SK-N-SH (cell line): ENCODE data around the gene CAPN5. TPM values are rescaled to one million over a fixed set of nuclear protein-coding genes. Genes with fewer than 3 reads are reported as not detected.

Experiments
- CTCF ChIA-PET: fragments of 300-600, 350-600 bp; formaldehyde crosslinking; extraction: SDS; loops from one replicate; lab custom pipeline; 2021; lab: Yijun Ruan, JAX
- POLR2A ChIA-PET: fragments of 350-600 bp; sonication (Branson Sonifier 250); formaldehyde crosslinking; extraction: SDS; loops from one replicate; lab custom pipeline; 2020; ENCODE audit warnings: antibody characterized with exemption, inconsistent platforms; lab: Yijun Ruan, JAX
- DNase-seq: peaks from one replicate; pipeline ENCODE4 v3.0.0; 2012
- H2AFZ ChIP-seq: fragments of 200-600 bp; sonication (generic); 2 replicates; pipeline ENCODE4 v1.8.1; 2016; ENCODE audit warnings: antibody characterized with exemption, mild to moderate bottlenecking, low read depth
- H3F3A ChIP-seq: fragments of 200-600 bp; sonication (generic); replicated peaks from 2 replicates; pipeline ENCODE3; 2016; ENCODE audit warnings: antibody characterized with exemption, mild to moderate bottlenecking; ENCODE audit not compliant: insufficient read depth
- H3K27ac ChIP-seq, 2 experiments: fragments of 200-500 bp in 1 of 2; fragments of 200-600 bp in 1 of 2; sonication (Bioruptor generic) in 1 of 2; sonication (generic), shearing (Covaris generic) in 1 of 2; 2 replicates each; pipeline versions ENCODE4 v1.5.1 to v1.6.1; 2014 to 2016; ENCODE audit warnings: low read depth in 2 of 2, inconsistent platforms in 1 of 2, low read length in 1 of 2, mild to moderate bottlenecking in 1 of 2, mixed read lengths in 1 of 2
- H3K27me3 ChIP-seq: fragments of 200-600 bp; sonication (generic), shearing (Covaris generic); 2 replicates; pipeline ENCODE4 v1.6.1; 2016; ENCODE audit warnings: mixed run types; ENCODE audit not compliant: insufficient read depth
- H3K36me3 ChIP-seq, 2 experiments: fragments of 200-500 bp in 1 of 2; fragments of 200-600 bp in 1 of 2; sonication (Bioruptor generic) in 1 of 2; sonication (generic) in 1 of 2; replicated peaks in 1 of 2; 2 replicates each; pipeline versions ENCODE3 to v1.5.1; 2014 to 2016; ENCODE audit warnings: low read length in 1 of 2, mild to moderate bottlenecking in 1 of 2; ENCODE audit not compliant: insufficient read depth in 2 of 2, control insufficient read depth in 1 of 2
- H3K4me1 ChIP-seq, 2 experiments: fragments of 200-500 bp in 1 of 2; fragments of 200-600 bp in 1 of 2; sonication (Bioruptor generic) in 1 of 2; sonication (generic), shearing (Covaris generic) in 1 of 2; 2 replicates each; pipeline versions ENCODE4 v1.5.1 to v1.6.1; 2014 to 2016; ENCODE audit warnings: low read depth in 1 of 2, low read length in 1 of 2, mixed run types in 1 of 2; ENCODE audit not compliant: insufficient read depth in 2 of 2, control insufficient read depth in 1 of 2
- H3K4me2 ChIP-seq: fragments of 200-600 bp; sonication (generic), shearing (Covaris generic); 2 replicates; pipeline ENCODE4 v1.6.1; 2017; ENCODE audit warnings: mixed run types
- H3K4me3 ChIP-seq, 2 experiments: fragments of 200-500 bp in 1 of 2; fragments of 200-600 bp in 1 of 2; sonication (Bioruptor generic) in 1 of 2; sonication (generic), shearing (Covaris generic) in 1 of 2; 2 replicates each; pipeline versions ENCODE4 v1.5.1 to v1.8.1; 2014 to 2016; ENCODE audit warnings: low read depth in 2 of 2, inconsistent platforms in 1 of 2, low read length in 1 of 2, mild to moderate bottlenecking in 1 of 2, mixed read lengths in 1 of 2, moderate library complexity in 1 of 2
- H3K79me2 ChIP-seq: fragments of 200-600 bp; sonication (generic); 2 replicates; pipeline ENCODE4 v1.8.1; 2017; ENCODE audit warnings: mild to moderate bottlenecking; ENCODE audit not compliant: insufficient read depth
- H3K9ac ChIP-seq: fragments of 200-600 bp; sonication (generic); 2 replicates; pipeline ENCODE4 v1.6.1; 2017; ENCODE audit warnings: mixed run types
- H3K9me2 ChIP-seq: fragments of 200-600 bp; sonication (generic); 2 replicates; pipeline ENCODE4 v1.6.1; 2017; ENCODE audit warnings: mixed run types
- H3K9me3 ChIP-seq: fragments of 200-600 bp; sonication (generic); 2 replicates; pipeline ENCODE4 v1.6.1; 2017; ENCODE audit warnings: mixed run types, mild to moderate bottlenecking, moderate library complexity
- H4K20me1 ChIP-seq: fragments of 200-600 bp; sonication (generic); 2 replicates; pipeline ENCODE4 v1.6.1; 2017; ENCODE audit warnings: mild to moderate bottlenecking, mixed run types; ENCODE audit not compliant: insufficient read depth
- CHD2 ChIP-seq: fragments of 150-350 bp; IDR thresholded peaks from 2 replicates; pipeline ENCODE4 v1.6.1; 2018; ENCODE audit warnings: low read length; ENCODE audit not compliant: partially characterized antibody
- CTCF ChIP-seq: fragments of 200-600 bp; sonication (generic); IDR thresholded peaks from 2 replicates; pipeline ENCODE4 v1.6.1; 2017; ENCODE audit warnings: antibody characterized with exemption, mild to moderate bottlenecking, moderate library complexity
- EP300 ChIP-seq, 2 experiments: IDR thresholded peaks; 2 replicates each; pipeline versions ENCODE4 v1.4.0 to v1.6.1; 2012; ENCODE audit warnings: borderline replicate concordance in 1 of 2, low read depth in 1 of 2, low read length in 1 of 2
- FOSL2 ChIP-seq: IDR thresholded peaks from 2 replicates; pipeline ENCODE4 v1.4.0; 2012; ENCODE audit warnings: low read depth, mild to moderate bottlenecking, moderate library complexity, borderline replicate concordance
- FOXM1 ChIP-seq: IDR thresholded peaks from 2 replicates; pipeline ENCODE4 v1.4.0; 2012; ENCODE audit warnings: low read depth, mild to moderate bottlenecking
- GATA2 ChIP-seq: sonication (generic); formaldehyde crosslinking; IDR thresholded peaks from 2 replicates; pipeline ENCODE4 v1.5.0; 2020; ENCODE audit warnings: mild to moderate bottlenecking, missing genetic modification reagents
- JUND ChIP-seq: IDR thresholded peaks from 2 replicates; pipeline ENCODE4 v1.4.0; 2012
- MEF2A ChIP-seq: IDR thresholded peaks from 2 replicates; pipeline ENCODE4 v1.4.0; 2012; ENCODE audit warnings: low read depth, borderline replicate concordance
- MXI1 ChIP-seq: IDR thresholded peaks from 2 replicates; pipeline ENCODE4 v1.6.1; 2012; ENCODE audit warnings: mild to moderate bottlenecking, low read depth, low read length, improper control_type of control experiment
- NFIC ChIP-seq: IDR thresholded peaks from 2 replicates; pipeline ENCODE4 v1.4.0; 2012; ENCODE audit warnings: borderline replicate concordance
- RAD21 ChIP-seq: IDR thresholded peaks from 2 replicates; pipeline ENCODE4 v1.6.1; 2012; ENCODE audit warnings: mild to moderate bottlenecking, low read length
- RCOR1 ChIP-seq: fragments of 150-350 bp; IDR thresholded peaks from 2 replicates; pipeline ENCODE4 v1.6.1; 2017; ENCODE audit warnings: antibody characterized with exemption, low read length
- REST ChIP-seq: IDR thresholded peaks from 2 replicates; pipeline ENCODE4 v1.6.1; 2012; ENCODE audit warnings: mild to moderate bottlenecking, low read depth, low read length, moderate library complexity
- RXRA ChIP-seq: IDR thresholded peaks from 2 replicates; pipeline ENCODE4 v1.4.0; 2012; ENCODE audit warnings: low read depth, mild to moderate bottlenecking, borderline replicate concordance
- TEAD4 ChIP-seq: IDR thresholded peaks from 2 replicates; pipeline ENCODE4 v1.4.0; 2012; ENCODE audit warnings: mild to moderate bottlenecking, borderline replicate concordance; ENCODE audit not compliant: insufficient read depth
- USF1 ChIP-seq: IDR thresholded peaks from 2 replicates; pipeline ENCODE4 v1.4.0; 2012; ENCODE audit warnings: low read depth, borderline replicate concordance
- USF2 ChIP-seq: fragments of 150-350 bp; IDR thresholded peaks from 2 replicates; pipeline ENCODE4 v1.6.1; 2017; ENCODE audit warnings: antibody characterized with exemption, low read length, low read depth, borderline replicate concordance
- WGBS: methylation state at CpG from one replicate; pipeline ENCODE4 v1.1.6; 2017; ENCODE audit warnings: low lambda C conversion rate; 5-methylcytosine and 5-hydroxymethylcytosine counted together
- polyA plus RNA-seq, 3 experiments: library from polyadenylated mRNA; depleted of rRNA; stranded (reverse); fragments of >200 nt; gene quantifications; 2 replicates each; pipeline ENCODE4 v1.2.3, GENCODE V29; 2012
- TF ChIP-seq, protein P1 (sequence below): IDR thresholded peaks from 2 replicates; pipeline ENCODE4 v1.4.0; 2012; ENCODE audit warnings: low read depth
- TF ChIP-seq, protein P2 (sequence below): IDR thresholded peaks from 2 replicates; pipeline ENCODE4; 2012

CAPN5 gene
- polyA plus RNA-seq, 1 of the 3 experiments (the other 2 are of a cell fraction), result 33.1 TPM

- TF ChIP-seq GATA2 (CRISPR knock-in tag), result no peak
- TF ChIP-seq RCOR1, result no peak
- no peak for TF ChIP-seq CTCF
- TF ChIP-seq, protein P1, sequence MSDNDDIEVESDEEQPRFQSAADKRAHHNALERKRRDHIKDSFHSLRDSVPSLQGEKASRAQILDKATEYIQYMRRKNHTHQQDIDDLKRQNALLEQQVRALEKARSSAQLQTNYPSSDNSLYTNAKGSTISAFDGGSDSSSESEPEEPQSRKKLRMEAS, result no peak
- no peak for TF ChIP-seq REST
- TF ChIP-seq CHD2, result no peak
- no peak for TF ChIP-seq NFIC
- TF ChIP-seq JUND, result no peak
- TF ChIP-seq RXRA, result no peak
- TF ChIP-seq RAD21, result no peak
- TF ChIP-seq USF2, result no peak
- no peak for TF ChIP-seq FOXM1
- no peak for TF ChIP-seq TEAD4
- TF ChIP-seq, protein P2, sequence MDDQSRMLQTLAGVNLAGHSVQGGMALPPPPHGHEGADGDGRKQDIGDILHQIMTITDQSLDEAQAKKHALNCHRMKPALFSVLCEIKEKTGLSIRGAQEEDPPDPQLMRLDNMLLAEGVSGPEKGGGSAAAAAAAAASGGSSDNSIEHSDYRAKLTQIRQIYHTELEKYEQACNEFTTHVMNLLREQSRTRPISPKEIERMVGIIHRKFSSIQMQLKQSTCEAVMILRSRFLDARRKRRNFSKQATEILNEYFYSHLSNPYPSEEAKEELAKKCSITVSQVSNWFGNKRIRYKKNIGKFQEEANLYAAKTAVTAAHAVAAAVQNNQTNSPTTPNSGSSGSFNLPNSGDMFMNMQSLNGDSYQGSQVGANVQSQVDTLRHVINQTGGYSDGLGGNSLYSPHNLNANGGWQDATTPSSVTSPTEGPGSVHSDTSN, result no peak
- TF ChIP-seq MEF2A, result no peak
- TF ChIP-seq USF1, result no peak
- TF ChIP-seq FOSL2, result no peak
- TF ChIP-seq EP300 (IDR thresholded peaks at IDR 0.05; ENCODE audit: borderline replicate concordance in 1 of 2, low read depth in 1 of 2, low read length in 1 of 2), result no peak
- TF ChIP-seq MXI1, result no peak
- no peak for DNase-seq
- no peaks in the 10 kb centered on the region for H3K79me2 ChIP-seq
Observed at GRCh38 chr11:77171885-77172665, 105.3 kb downstream of the CAPN5 start.

More at GRCh38 chr11:77171885-77172665, 105.3 kb downstream of the CAPN5 start:
- Histone ChIP-seq H3K36me3 (no peaks in the 10 kb centered on the region), H3K27ac (no peak overlapping the region), H4K20me1 (no peaks in the 10 kb centered on the region), H3K27me3 (no peaks in the 10 kb centered on the region), H3K9ac (no peak overlapping the region), H3K4me1 (no peaks in the 10 kb centered on the region; a peak in 1 of 4 replicates), H2AFZ (no peak overlapping the region), H3K4me2 (no peak overlapping the region), H3K4me3 (no peak overlapping the region), H3K9me3 (no peaks in the 10 kb centered on the region), H3K9me2 (no peaks in the 10 kb centered on the region), H3F3A (no peaks in the 10 kb centered on the region)
- CTCF ChIA-PET, result interaction anchor here (1.4 to 3.3 kb wide), 2 partner anchors 45 kb away, joined by 5 to 19 read pairs; partner anchors contain the start of gene MYO7A
- POLR2A ChIA-PET, result no interaction called here
- 83% methylated on average over 13 of the region's 20 CpGs for WGBS
